Ectodermal cell (in vitro differentiated cells): ENCODE results near the gene KCTD5.

Experiments
- H3K27ac ChIP-seq: 2 replicates; pipeline ENCODE4 v1.7.0; 2013; ENCODE audit warnings: mild to moderate bottlenecking, low read depth, low read length; ENCODE audit not compliant: insufficient read depth, poor library complexity, severe bottlenecking
- H3K27me3 ChIP-seq: 2 replicates; pipeline ENCODE4 v1.7.0; 2013; ENCODE audit warnings: mild to moderate bottlenecking, low read length; ENCODE audit not compliant: insufficient read depth, control insufficient read depth, poor library complexity, severe bottlenecking
- H3K36me3 ChIP-seq: one replicate; pipeline ENCODE4 v1.7.0; 2013; ENCODE audit warnings: low read length; ENCODE audit not compliant: control insufficient read depth, insufficient read depth
- H3K4me1 ChIP-seq: one replicate; pipeline ENCODE4 v1.7.0; 2013; ENCODE audit warnings: low read length; ENCODE audit not compliant: control insufficient read depth, insufficient read depth
- H3K4me3 ChIP-seq: 2 replicates; pipeline ENCODE4 v1.7.0; 2013; ENCODE audit warnings: low read depth, low read length, control low read depth; ENCODE audit not compliant: insufficient read depth
- H3K9me3 ChIP-seq: 2 replicates; pipeline ENCODE4 v1.7.0; 2013; ENCODE audit warnings: mild to moderate bottlenecking, low read length, moderate library complexity; ENCODE audit not compliant: control insufficient read depth
- WGBS, 2 experiments: methylation state at CpG; one replicate each; pipeline ENCODE4 v1.1.7; 2013; ENCODE audit warnings: missing lambda C conversion rate in 2 of 2; 5-methylcytosine and 5-hydroxymethylcytosine counted together

The KCTD5 gene

DNA sequence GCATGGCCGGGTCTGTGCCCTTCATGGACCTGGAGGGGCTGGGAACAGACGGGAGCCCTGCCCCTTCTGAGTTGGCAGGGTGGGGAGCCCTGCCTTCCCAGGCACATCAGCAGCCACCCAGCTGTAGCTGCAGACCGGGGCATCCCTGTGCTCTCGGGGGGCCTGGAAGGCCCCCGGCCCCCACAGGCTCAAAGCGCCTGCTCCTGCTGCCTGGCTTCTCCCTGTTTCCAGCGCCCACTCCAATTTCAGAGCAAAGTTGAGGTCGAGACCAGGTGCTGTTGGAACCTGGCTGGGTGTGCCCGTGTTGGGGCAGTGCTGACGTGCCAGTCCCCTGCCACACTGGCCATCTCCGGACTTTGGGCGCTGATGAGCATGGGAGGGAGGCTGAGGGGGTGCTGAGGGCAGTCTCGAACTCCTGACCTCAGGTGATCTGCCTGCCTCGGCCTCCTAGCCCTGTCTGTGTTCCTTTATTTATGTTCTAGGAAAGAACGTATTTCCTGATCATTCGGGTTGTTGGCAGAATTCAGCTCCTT, 42.6 kb downstream of the KCTD5 start:
- no peaks in the 10 kb centered on the region for H3K9me3 ChIP-seq
- WGBS, 2 experiments = 87 to 89% methylated on average over 16 of the region's 16 CpGs
- no peaks in the 10 kb centered on the region for H3K4me1 ChIP-seq
- H3K36me3 ChIP-seq = no peaks in the 10 kb centered on the region
- H3K27me3 ChIP-seq = no peaks in the 10 kb centered on the region
- no peak overlapping the region for H3K4me3 ChIP-seq
- no peak overlapping the region for H3K27ac ChIP-seq

DNA sequence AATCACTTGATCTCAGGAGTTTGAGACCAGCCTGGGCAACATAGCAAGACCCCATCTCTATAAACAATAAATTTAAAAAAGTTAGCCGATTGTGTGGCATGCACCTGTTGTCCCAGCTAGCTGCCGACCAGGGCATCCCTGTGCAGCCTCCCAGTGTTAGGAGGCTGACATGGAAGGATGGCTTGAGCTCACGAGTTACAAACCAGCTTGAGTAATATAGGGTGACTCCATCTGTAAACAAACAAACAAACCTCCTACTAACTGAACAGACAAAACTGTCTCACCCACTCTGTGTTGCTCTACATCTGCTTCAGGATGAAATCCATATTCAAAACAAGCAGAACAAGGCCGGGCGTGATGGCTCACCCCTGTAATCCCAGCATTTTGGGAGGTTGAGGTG, 44.6 kb downstream of the KCTD5 start:
- Histone ChIP-seq H3K4me1 (no peaks in the 10 kb centered on the region), H3K27me3 (no peaks in the 10 kb centered on the region), H3K36me3 (no peaks in the 10 kb centered on the region), H3K9me3 (no peaks in the 10 kb centered on the region), H3K4me3 (no peak overlapping the region), H3K27ac (no peak overlapping the region)
- WGBS, 2 experiments = 90 to 93% methylated on average over 5 of the region's 5 CpGs

DNA sequence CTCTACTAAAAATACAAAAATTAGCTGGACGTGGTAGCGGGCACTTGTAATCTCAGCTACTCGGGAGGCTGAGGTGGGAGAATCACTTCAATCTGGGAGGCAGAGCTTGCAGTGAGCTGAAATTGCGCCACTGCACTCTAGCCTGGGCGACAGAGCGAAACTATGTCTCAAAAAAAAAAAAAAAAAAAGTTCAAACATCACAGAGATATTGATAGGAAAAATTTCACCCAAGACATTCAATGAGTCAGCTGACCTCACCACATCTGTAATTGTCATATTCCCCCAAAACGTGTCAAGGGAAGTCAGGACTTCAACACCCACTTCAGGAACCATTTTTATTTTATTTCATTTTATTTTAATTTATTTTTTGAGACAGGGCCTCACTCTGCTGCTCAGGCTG, 45.7 kb downstream of the KCTD5 start:
- no peaks in the 10 kb centered on the region for H3K9me3 ChIP-seq
- H3K27ac ChIP-seq = no peak overlapping the region
- H3K27me3 ChIP-seq = no peaks in the 10 kb centered on the region
- H3K4me1 ChIP-seq = no peaks in the 10 kb centered on the region
- WGBS, 2 experiments = 91 to 93% methylated on average over 7 of the region's 7 CpGs
- no peaks in the 10 kb centered on the region for H3K36me3 ChIP-seq
- no peak overlapping the region for H3K4me3 ChIP-seq

DNA sequence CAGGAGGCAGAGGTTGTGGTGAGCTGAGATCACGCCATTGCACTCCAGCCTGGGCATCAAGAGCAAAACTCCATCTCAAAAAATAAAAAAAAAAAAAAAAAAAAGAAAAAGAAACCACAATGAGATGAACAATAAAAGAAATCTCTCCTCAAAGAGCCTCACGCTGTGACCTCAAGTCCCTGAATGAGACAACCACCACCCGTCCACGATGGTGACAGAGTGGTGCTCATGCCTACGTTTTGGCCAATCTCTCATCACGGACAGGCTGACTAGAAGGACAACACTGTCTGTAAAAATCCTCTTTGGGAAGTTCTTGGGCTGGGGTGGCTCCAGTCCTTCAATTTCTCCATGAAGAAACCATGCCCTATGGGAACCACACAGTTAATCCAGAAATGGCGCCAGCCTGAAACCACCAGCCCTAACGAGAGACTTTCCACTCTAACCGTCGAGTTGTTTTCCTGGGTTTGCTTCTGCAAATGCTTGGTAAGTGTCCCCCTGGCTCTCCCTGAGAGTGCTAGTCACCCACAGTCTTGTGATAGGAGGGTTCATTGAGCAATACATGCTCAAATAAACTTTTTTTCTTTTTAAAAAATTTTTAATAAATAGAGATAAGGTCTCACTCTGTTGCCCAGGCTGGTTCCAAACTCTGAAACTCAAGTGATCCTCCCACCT, 52.7 kb downstream of the KCTD5 start:
- H3K9me3 ChIP-seq = no peaks in the 10 kb centered on the region
- WGBS, 2 experiments = 92 to 94% methylated on average over 9 to 10 of the region's 10 CpGs
- no peaks in the 10 kb centered on the region for H3K27me3 ChIP-seq
- no peak overlapping the region for H3K27ac ChIP-seq
- H3K4me3 ChIP-seq = no peak overlapping the region
- H3K36me3 ChIP-seq = no peaks in the 10 kb centered on the region
- no peaks in the 10 kb centered on the region for H3K4me1 ChIP-seq

DNA sequence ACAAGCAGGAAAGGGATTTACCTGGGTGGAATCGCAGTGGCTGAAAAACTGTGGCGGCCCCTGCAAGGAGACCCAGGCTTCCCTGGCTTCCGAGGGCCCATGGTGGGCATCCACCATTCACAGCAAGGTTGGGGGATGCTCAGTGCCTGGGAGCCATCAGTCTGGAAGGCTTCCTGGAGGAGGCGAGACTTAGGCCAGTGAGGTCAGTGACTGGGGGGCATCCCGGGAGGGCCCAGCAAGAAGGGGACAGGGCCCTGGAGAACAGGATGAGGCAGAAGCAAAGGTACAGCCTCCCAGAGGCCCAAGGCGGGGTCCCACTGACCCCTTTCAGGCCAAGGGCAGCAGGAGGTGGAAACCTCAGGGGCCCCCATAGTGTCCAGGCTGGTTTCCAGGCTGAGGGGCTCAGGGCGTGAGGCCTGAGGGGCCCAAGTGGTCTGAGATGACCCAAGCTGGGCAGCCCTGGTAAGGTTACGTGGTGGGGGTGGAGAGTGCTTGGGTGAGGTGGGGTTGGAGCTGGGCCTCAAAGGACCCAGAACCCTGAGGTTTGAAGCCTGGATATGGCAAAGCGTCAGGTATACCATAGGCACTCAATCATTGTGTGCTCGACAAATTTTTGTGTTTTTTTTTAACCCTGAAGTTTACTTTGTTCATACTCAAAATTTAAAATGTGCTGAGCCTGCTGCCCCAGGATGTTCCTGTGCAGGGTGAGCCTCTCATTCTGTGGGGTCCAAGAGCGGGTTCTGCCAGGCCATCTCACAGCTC, 54.3 kb downstream of the KCTD5 start:
- no peaks in the 10 kb centered on the region for H3K9me3 ChIP-seq
- WGBS, 2 experiments = 92 to 93% methylated on average over 11 of the region's 11 CpGs
- H3K27me3 ChIP-seq = no peaks in the 10 kb centered on the region
- no peak overlapping the region for H3K27ac ChIP-seq
- no peak overlapping the region for H3K4me3 ChIP-seq
- H3K4me1 ChIP-seq = no peaks in the 10 kb centered on the region
- no peaks in the 10 kb centered on the region for H3K36me3 ChIP-seq

DNA sequence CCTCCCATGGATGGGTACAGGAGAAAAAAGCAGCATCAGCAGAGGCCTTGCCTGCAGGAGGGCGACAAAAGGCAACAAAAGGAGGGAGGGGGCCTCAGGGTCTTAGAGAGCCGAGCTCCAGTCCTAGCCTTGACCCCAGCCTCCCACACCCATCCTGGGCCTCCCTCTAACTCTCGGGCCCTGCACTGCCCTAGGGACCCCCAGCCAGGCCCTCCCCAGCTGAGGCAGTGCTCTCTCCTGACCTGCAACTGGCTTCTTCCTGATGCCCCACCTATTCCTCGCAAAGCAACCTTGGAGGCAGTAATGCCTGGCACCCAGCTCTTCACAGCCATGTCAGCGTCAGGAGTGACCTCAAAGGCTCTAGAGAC, 54.9 kb downstream of the KCTD5 start:
- no peak overlapping the region for H3K27ac ChIP-seq
- H3K36me3 ChIP-seq = no peaks in the 10 kb centered on the region
- H3K4me3 ChIP-seq = no peak overlapping the region
- no peaks in the 10 kb centered on the region for H3K9me3 ChIP-seq
- WGBS, 2 experiments = 65 to 68% methylated on average over 5 of the region's 5 CpGs
- no peaks in the 10 kb centered on the region for H3K4me1 ChIP-seq
- no peaks in the 10 kb centered on the region for H3K27me3 ChIP-seq

DNA sequence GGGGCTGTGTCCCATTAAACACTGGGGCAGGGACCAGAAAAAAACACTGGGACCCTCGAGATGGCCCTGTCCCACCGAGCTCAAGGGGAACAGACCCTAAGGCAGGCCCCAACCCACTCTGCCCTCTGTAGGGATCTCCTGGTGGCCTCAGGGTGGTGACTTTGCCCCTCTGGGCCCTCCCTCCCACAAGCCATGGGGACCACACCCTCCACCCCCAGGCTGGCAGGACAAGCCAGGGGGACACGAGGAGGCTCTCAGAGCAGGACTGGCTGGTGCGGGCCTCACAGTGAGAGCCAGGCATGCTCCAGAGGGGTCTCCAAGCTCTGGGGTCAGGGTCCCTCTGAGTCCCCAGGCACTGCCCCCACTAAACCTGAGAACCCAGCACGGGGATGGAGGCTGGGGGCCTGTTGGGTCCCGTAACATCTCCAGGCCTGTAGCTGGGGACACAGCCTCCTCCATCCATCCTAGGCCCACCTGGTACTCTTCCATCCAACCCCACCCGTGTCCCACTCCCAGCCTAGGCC, 55.6 kb downstream of the KCTD5 start:
- Histone ChIP-seq H3K9me3 (no peaks in the 10 kb centered on the region), H3K27ac (no peak overlapping the region), H3K4me1 (no peaks in the 10 kb centered on the region), H3K4me3 (no peak overlapping the region), H3K27me3 (no peaks in the 10 kb centered on the region), H3K36me3 (no peaks in the 10 kb centered on the region)
- 78 to 80% methylated on average over 7 of the region's 7 CpGs for WGBS, 2 experiments

DNA sequence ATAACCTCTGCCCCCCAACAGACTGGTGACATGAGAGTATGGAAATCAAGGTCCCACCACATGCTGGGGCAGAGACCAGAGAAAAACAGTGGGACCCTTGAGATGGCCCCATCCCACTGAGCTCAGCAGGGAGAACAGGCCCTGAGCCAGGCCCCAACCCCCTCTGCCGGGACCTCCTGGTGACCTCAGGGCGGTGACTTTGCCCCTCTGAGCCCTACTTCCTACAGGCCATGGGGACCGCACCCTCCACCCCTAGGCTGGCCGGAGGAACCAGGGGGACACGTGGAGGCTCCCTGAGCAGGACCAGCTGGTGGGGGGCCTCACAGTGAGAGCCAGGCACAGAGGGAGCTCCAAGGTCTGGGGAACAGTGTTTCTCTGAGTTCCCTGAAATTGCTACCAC, 56.3 kb downstream of the KCTD5 start:
- H3K4me3 ChIP-seq = no peak overlapping the region
- H3K27me3 ChIP-seq = no peaks in the 10 kb centered on the region
- H3K36me3 ChIP-seq = no peaks in the 10 kb centered on the region
- no peaks in the 10 kb centered on the region for H3K9me3 ChIP-seq
- H3K27ac ChIP-seq = no peak overlapping the region
- WGBS, 2 experiments = 84 to 88% methylated on average over 5 of the region's 5 CpGs
- no peaks in the 10 kb centered on the region for H3K4me1 ChIP-seq

DNA sequence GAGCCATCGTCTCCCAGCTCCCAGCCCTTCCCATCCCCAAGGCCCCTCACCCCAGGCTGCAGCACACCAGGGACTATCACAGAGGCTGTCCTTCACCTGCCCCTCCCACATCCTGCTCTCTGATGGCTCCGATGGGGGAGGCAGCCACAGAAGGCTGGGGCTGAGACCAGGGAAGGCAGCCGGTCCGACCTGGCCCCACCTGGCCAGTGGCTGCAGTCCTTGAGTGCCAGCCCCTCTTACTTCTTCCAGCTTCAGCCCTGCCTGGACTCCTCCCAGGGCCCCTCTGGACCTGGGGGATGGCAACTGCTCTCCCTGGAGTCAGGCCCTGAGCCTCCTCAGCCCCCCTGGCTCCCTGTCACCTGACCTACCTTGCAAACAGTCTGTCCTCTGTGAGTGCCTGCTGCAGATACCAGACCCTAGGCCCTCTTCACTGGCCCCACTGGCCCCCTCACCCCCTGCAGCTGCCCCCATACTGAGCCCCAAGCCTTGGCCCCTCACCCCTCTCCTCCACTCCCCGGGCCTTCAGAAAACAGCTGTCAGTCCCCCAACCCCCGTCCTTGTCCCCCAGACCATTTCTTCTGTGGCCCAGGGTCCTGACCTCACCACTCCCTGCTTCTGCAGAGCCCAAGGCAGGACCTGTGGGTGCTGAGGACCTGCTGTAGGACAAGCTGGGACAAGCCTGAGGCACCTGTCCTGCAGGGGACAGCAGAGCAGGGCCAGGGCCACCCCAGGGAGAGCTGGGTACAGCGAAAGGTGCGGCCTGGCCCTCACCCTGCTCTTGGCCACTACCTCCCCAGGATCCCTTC, 57.5 kb downstream of the KCTD5 start:
- H3K36me3 ChIP-seq = no peaks in the 10 kb centered on the region
- no peak overlapping the region for H3K27ac ChIP-seq
- H3K4me1 ChIP-seq = no peaks in the 10 kb centered on the region
- no peaks in the 10 kb centered on the region for H3K27me3 ChIP-seq
- no peak overlapping the region for H3K4me3 ChIP-seq
- 86% methylated on average over 8 of the region's 8 CpGs for WGBS, 2 experiments
- no peaks in the 10 kb centered on the region for H3K9me3 ChIP-seq

DNA sequence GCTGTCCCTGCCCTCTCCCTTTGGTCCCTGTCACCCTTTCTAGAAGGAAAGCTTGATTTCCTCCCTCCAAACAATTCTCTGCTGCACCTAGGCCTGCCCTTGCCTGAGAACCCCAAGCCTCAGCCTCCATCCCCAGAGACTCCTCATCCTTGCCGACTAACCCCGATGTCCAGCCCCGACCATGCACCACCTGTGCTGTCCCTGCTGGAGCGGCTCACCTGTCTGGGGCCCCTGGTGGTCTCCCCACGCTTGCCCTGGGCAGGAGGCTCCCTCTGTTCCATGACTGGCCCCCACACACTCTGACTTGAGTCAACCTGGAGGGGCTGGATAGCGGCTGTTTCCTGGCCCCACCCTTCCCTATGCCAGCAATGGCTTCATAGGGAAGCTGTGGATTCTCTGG, 58.2 kb downstream of the KCTD5 start:
- no peaks in the 10 kb centered on the region for H3K27me3 ChIP-seq
- H3K36me3 ChIP-seq = no peaks in the 10 kb centered on the region
- H3K9me3 ChIP-seq = no peaks in the 10 kb centered on the region
- whole genome bisulfite sequencing, 2 experiments = 91 to 95% methylated on average over 6 of the region's 6 CpGs
- H3K4me3 ChIP-seq = no peak overlapping the region
- no peaks in the 10 kb centered on the region for H3K4me1 ChIP-seq
- no peak overlapping the region for H3K27ac ChIP-seq
